ENCODE results near the gene GLP1R.

- TF ChIP-seq POLR2A (IDR thresholded peaks at IDR 0.05; ENCODE audit: low read depth, low read length) = no peak
- TF ChIP-seq POU2F2 (IDR thresholded peaks at IDR 0.05; ENCODE audit: low read depth, low read length) = no peak
- TF ChIP-seq SPI1 (IDR thresholded peaks at IDR 0.05; ENCODE audit: low read depth, low read length) = no peak
- TF ChIP-seq POLR2AphosphoS5 (IDR thresholded peaks at IDR 0.05; ENCODE audit: low read depth, low read length) = no peak
- no peak for TF ChIP-seq TAF1 (IDR thresholded peaks at IDR 0.05; ENCODE audit: low read depth, low read length)
Observed at GRCh38 chr6:39016839-39017546, 31.6 kb upstream of the GLP1R start.

All from GM12891 (cell line).